ENCODE data around the gene LAG3. TPM values are rescaled to one million over a fixed set of nuclear protein-coding genes. Genes with fewer than 3 reads are reported as not detected.

LAG3 gene
- total RNA-seq, 1 experiment from 2014 or later, result 3.3 TPM

DNA sequence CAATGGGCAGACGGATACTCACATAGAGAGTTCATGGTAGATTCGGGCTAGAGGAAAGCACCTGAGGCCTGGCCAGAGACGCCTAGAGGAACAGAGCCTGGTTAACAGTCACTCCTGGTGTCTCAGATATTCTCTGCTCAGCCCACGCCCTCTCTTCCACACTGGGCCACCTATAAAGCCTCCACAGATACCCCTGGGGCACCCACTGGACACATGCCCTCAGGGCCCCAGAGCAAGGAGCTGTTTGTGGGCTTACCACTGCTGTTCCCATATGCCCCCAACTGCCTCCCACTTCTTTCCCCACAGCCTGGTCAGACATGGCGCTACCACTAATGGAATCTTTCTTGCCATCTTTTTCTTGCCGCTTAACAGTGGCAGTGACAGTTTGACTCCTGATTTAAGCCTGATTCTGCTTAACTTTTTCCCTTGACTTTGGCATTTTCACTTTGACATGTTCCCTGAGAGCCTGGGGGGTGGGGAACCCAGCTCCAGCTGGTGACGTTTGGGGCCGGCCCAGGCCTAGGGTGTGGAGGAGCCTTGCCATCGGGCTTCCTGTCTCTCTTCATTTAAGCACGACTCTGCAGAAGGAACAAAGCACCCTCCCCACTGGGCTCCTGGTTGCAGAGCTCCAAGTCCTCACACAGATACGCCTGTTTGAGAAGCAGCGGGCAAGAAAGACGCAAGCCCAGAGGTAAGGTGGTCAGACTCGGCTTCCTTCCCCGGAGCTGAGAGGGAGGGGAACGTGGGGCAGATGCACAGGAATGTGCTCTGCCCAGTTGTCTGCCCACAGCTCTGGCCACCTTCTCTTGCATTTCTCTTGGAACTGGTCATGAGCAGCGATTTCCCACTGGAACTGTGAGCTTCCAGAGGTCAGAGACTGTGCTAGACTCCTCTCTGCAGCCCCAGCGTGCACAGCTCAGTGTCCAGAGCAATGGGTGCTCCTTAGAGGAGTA is 16.9 kb downstream of the LAG3 start, which contains the start of gene CD4:
CD4 (plus strand) TSS at position 557 of the 953 bp plus-strand sequence. CDS start 10,611 bp downstream, outside the sequence.
- Histone ChIP-seq H3K9ac (ENCODE audit: low read length) (no peak within 1 kb of the TSS), H3K4me2 (ENCODE audit: low read length) (no peak within 1 kb of the TSS)
- no peak for DNase-seq (ENCODE audit: low read depth, low spot score)

More for the DNA sequence above, 16.9 kb downstream of the LAG3 start, which contains the start of gene CD4:
- ChIA-PET CTCF (no interaction called here), RAD21 (ENCODE audit: low non-redundant PET in 1 of 2, low total read pairs in 2 of 2, uncharacterized antibody in 2 of 2, unreplicated experiment in 2 of 2) (no interaction called here), POLR2A (no interaction called here)
- Histone ChIP-seq H3K9me3 (ENCODE audit: control insufficient read depth in 1 of 2, insufficient read depth in 1 of 2, low read depth in 1 of 2, low read length in 2 of 2) (no peaks in the 10 kb centered on the region), H2AFZ (ENCODE audit: low read depth, low read length, poor library complexity, severe bottlenecking) (no peak within 1 kb of the TSS), H3K27ac (ENCODE audit: low read depth, low read length) (no peak within 1 kb of the TSS), H3K79me2 (ENCODE audit: insufficient read depth, low read length) (no peaks in the 10 kb centered on the region), H3K9me2 (ENCODE audit: insufficient read depth) (no peaks in the 10 kb centered on the region), H3K4me1 (ENCODE audit: control insufficient read depth in 1 of 2, insufficient read depth in 2 of 2, low read length in 2 of 2) (peaks cover 0 to 10% of the 10 kb centered on the region in 2 experiments; a peak in 3 of 4 replicates), H4K20me1 (ENCODE audit: insufficient read depth) (no peaks in the 10 kb centered on the region), H3K27me3 (ENCODE audit: insufficient read depth, low read length) (no peaks in the 10 kb centered on the region), H3K36me3 (ENCODE audit: control insufficient read depth in 1 of 2, insufficient read depth in 2 of 2, low read length in 2 of 2) (no peaks in the 10 kb centered on the region), H3K4me3 (replicated peaks in 1 of 2; ENCODE audit: low read depth in 1 of 2, low read length in 2 of 2) (no peak within 1 kb of the TSS)
- no peak for ATAC-seq
- intact Hi-C loops (cut with micrococcal nuclease), result no loop called here
- TF ChIP-seq CBX3 (IDR thresholded peaks at IDR 0.05; ENCODE audit: low read depth), result no peak
- no peak for TF ChIP-seq SIN3A (IDR thresholded peaks at IDR 0.05; ENCODE audit: low read depth)
- TF ChIP-seq, protein P1, sequence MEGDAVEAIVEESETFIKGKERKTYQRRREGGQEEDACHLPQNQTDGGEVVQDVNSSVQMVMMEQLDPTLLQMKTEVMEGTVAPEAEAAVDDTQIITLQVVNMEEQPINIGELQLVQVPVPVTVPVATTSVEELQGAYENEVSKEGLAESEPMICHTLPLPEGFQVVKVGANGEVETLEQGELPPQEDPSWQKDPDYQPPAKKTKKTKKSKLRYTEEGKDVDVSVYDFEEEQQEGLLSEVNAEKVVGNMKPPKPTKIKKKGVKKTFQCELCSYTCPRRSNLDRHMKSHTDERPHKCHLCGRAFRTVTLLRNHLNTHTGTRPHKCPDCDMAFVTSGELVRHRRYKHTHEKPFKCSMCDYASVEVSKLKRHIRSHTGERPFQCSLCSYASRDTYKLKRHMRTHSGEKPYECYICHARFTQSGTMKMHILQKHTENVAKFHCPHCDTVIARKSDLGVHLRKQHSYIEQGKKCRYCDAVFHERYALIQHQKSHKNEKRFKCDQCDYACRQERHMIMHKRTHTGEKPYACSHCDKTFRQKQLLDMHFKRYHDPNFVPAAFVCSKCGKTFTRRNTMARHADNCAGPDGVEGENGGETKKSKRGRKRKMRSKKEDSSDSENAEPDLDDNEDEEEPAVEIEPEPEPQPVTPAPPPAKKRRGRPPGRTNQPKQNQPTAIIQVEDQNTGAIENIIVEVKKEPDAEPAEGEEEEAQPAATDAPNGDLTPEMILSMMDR (IDR thresholded peaks at IDR 0.05 in 2 of 3, conservative IDR thresholded peaks at IDR 0.05 in 1 of 3; ENCODE audit: borderline replicate concordance in 1 of 3, insufficient read depth in 1 of 3, low read depth in 2 of 3, low read length in 2 of 3), result no peak
- TF ChIP-seq POLR2A (IDR thresholded peaks at IDR 0.05; ENCODE audit: borderline replicate concordance, extremely low read depth, insufficient read depth, insufficient read length), result no peak
- no peak for TF ChIP-seq ZFX (IDR thresholded peaks at IDR 0.05)
- no peak for TF ChIP-seq ZNF274 (IDR thresholded peaks at IDR 0.05; ENCODE audit: low read depth, low read length)
- TF ChIP-seq EGR1 (IDR thresholded peaks at IDR 0.05; ENCODE audit: low read depth), result no peak
- TF ChIP-seq, protein P2, sequence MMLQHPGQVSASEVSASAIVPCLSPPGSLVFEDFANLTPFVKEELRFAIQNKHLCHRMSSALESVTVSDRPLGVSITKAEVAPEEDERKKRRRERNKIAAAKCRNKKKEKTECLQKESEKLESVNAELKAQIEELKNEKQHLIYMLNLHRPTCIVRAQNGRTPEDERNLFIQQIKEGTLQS (IDR thresholded peaks at IDR 0.05), result no peak
- TF ChIP-seq JUND (IDR thresholded peaks at IDR 0.05), result no peak
- no peak for TF ChIP-seq POLR2AphosphoS5 (IDR thresholded peaks at IDR 0.05; ENCODE audit: low read depth, low read length)
- TF ChIP-seq, protein P3, sequence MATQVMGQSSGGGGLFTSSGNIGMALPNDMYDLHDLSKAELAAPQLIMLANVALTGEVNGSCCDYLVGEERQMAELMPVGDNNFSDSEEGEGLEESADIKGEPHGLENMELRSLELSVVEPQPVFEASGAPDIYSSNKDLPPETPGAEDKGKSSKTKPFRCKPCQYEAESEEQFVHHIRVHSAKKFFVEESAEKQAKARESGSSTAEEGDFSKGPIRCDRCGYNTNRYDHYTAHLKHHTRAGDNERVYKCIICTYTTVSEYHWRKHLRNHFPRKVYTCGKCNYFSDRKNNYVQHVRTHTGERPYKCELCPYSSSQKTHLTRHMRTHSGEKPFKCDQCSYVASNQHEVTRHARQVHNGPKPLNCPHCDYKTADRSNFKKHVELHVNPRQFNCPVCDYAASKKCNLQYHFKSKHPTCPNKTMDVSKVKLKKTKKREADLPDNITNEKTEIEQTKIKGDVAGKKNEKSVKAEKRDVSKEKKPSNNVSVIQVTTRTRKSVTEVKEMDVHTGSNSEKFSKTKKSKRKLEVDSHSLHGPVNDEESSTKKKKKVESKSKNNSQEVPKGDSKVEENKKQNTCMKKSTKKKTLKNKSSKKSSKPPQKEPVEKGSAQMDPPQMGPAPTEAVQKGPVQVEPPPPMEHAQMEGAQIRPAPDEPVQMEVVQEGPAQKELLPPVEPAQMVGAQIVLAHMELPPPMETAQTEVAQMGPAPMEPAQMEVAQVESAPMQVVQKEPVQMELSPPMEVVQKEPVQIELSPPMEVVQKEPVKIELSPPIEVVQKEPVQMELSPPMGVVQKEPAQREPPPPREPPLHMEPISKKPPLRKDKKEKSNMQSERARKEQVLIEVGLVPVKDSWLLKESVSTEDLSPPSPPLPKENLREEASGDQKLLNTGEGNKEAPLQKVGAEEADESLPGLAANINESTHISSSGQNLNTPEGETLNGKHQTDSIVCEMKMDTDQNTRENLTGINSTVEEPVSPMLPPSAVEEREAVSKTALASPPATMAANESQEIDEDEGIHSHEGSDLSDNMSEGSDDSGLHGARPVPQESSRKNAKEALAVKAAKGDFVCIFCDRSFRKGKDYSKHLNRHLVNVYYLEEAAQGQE (IDR thresholded peaks at IDR 0.05; ENCODE audit: low read depth), result no peak
- no peak for TF ChIP-seq CEBPB (IDR thresholded peaks at IDR 0.05; ENCODE audit: low read depth)
- TF ChIP-seq TCF7L2 (IDR thresholded peaks at IDR 0.05; ENCODE audit: borderline replicate concordance, extremely low read depth, insufficient read depth, insufficient read length), result no peak
- TF ChIP-seq EZH2 (IDR thresholded peaks at IDR 0.05), result no peak
- TF ChIP-seq SP1 (IDR thresholded peaks at IDR 0.05; ENCODE audit: low read depth), result no peak
- no TSS peak for BruUV-seq (replicated peaks)

All from HCT116 (cell line).